G401 (cell line): ENCODE data around the gene SIRT7. TPM values are rescaled to one million over a fixed set of nuclear protein-coding genes. Genes with fewer than 3 reads are reported as not detected.
"Not testable (repeated sequence)": the region's sequence is repeated elsewhere in the genome, so short reads cannot be mapped to it uniquely, and the experiment has no call there.

ENCODE experiments used
- DNase-seq: peaks from one replicate; pipeline ENCODE4 v3.0.0-alpha.2; 2015; ENCODE audit warnings: low spot score
- in situ Hi-C: cut with HindIII; loops from 2 replicates; pipeline ENCODE4 v1.10.0; 2016; ENCODE audit warnings: low sequenced_read_pairs, mixed read lengths
- total RNA-seq: library from RNA; depleted of rRNA; stranded (reverse); fragments of >200 nt; shearing (Covaris generic); gene quantifications from 2 replicates; pipeline ENCODE4 v1.2.3, GENCODE V29; 2014

SIRT7 gene
- total RNA-seq, 1 experiment from 2014 or later = 15.4 TPM

GRCh38 chr17:81924557-81925532 is 6.9 kb upstream of the SIRT7 start:
- DNase-seq = no peak
- in situ Hi-C loops = no loop called here

GRCh38 chr17:81923302-81924260 is 5.6 kb upstream of the SIRT7 start:
- in situ Hi-C loops = no loop called here
- DNase-seq = peak; percentile 46

- no peak for DNase-seq
- in situ Hi-C loops = no loop called here
These were observed 4.8 kb upstream of the SIRT7 start for GRCh38 chr17:81922566-81923301.

- no peak for DNase-seq
- in situ Hi-C loops = no loop called here
These were observed 4.1 kb upstream of the SIRT7 start for GRCh38 chr17:81921996-81922565.

- DNase-seq = no peak
- in situ Hi-C loops = no loop called here
These were observed 3.5 kb upstream of the SIRT7 start for GRCh38 chr17:81921537-81921862.

- no peak for DNase-seq
- in situ Hi-C loops = no loop called here
These were observed 2.9 kb upstream of the SIRT7 start for GRCh38 chr17:81920612-81921536.

GRCh38 chr17:81918832-81919545 is 1.0 kb upstream of the SIRT7 start:
- in situ Hi-C loops = no loop called here
- DNase-seq = no peak

GRCh38 chr17:81918333-81918669 is 325 bp upstream of the SIRT7 start:
- DNase-seq, in situ Hi-C loops: not testable (repeated sequence)

- in situ Hi-C loops = no loop called here
- no peak for DNase-seq
These were observed 1.6 kb downstream of the SIRT7 start for GRCh38 chr17:81916234-81917001.

GRCh38 chr17:81915331-81915730 is 2.6 kb downstream of the SIRT7 start:
- in situ Hi-C loops = no loop called here
- DNase-seq = no peak

- DNase-seq = no peak
- in situ Hi-C loops = no loop called here
These were observed 3.7 kb downstream of the SIRT7 start for GRCh38 chr17:81914103-81914850.

- no peak for DNase-seq
- in situ Hi-C loops = no loop called here
These were observed 4.4 kb downstream of the SIRT7 start for GRCh38 chr17:81913394-81914102.

GRCh38 chr17:81912441-81913309 is 5.3 kb downstream of the SIRT7 start:
- in situ Hi-C loops = no loop called here
- no peak for DNase-seq

GRCh38 chr17:81911969-81912368 is 6.0 kb downstream of the SIRT7 start:
- in situ Hi-C loops = no loop called here
- DNase-seq = no peak
